ENCODE data around the gene NECAB2.

Gene NECAB2

GRCh38 chr16:83967091-83967490, 953 bp upstream of the NECAB2 start:
- no peak for DNase-seq (ENCODE audit: low spot score)

DNA sequence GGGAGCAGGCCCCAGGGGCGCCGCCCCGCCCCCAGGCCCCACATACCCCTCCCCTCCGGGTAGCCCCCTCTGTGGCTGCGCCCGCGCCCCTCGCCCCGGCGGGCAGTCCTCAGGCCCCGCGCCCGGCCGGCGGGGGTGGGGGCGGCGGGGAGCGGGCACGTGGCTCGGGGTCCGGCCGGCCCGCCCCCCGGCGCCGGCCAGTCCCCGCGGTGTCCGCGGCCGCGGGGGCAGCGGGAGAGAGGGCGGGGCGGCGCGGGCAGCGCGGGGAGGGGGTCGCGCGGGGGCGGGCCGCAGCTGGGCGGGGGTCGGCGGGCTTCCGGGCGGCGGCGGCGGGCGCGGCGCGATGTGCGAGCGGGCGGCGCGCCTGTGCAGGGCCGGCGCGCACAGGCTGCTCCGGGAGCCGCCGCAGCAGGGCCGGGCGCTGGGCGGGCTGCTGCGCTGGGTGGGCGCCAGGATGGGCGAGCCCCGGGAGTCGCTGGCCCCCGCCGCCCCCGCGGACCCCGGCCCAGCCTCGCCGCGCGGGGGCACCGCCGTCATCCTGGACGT, 335 bp downstream of the NECAB2 start:
- DNase-seq (ENCODE audit: low spot score): no peak

DNA sequence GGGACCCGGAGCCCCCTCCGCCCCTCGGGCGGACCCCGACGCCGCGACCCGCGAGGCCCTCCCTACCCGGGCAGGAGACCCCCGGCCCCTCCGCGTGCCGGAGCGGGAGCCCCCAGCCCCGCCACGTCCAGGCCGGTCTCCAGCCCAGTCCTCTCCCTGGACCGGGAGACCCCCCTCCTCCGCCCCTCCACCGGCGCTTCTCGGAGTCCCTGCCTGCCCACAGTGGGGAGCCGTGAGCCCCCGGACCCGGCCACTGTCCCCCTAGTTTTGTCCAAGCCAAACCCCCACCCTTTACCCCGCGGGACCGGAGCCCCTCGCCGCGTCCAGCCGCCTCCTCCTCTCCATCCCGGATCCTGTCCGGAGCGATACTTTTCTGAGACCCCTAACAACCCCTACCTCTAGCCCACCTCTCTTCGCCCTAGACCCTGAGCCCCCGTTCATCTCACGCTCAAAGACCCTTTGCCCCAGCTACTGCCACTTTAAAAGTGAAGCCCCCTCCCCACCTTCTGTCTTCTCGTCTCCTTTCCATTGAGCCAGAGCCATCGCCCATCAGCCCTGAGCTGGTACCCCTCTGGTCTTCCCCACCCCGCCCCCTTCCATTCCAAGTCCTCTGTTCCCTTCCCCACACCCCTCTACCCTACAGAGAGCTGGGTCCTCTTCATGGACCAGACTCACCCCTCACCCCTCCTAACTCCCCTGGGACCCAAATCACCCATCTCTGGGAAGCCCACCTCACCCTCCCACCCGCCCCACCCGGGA, 1.0 kb downstream of the NECAB2 start:
- no peak for DNase-seq (ENCODE audit: low spot score)

GRCh38 chr16:83969771-83970429, 1.9 kb downstream of the NECAB2 start:
- DNase-seq (ENCODE audit: low spot score): no peak

DNA sequence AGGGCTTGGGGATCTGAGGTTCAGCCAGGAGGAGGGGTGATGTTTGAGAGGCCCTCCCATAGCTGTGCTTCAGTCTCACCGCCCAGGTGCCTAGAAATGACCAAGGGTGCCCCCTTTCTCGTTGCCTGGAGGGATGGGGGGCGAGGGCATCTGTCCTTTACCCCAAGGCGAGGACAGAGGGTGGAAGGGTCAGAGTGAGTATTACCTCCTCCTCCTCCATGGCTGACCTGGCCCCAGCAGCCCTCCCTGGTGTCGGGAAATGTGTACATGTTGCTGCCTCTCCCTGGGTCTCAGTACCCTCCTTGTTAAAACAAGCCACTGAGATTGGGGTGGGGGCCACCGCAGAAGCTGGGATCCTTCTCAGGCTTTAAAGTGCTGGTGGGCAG, 2.4 kb downstream of the NECAB2 start:
- DNase-seq (ENCODE audit: low spot score): no peak

GRCh38 chr16:83971165-83972130, 3.4 kb downstream of the NECAB2 start:
- no peak for DNase-seq (ENCODE audit: low spot score)

DNA sequence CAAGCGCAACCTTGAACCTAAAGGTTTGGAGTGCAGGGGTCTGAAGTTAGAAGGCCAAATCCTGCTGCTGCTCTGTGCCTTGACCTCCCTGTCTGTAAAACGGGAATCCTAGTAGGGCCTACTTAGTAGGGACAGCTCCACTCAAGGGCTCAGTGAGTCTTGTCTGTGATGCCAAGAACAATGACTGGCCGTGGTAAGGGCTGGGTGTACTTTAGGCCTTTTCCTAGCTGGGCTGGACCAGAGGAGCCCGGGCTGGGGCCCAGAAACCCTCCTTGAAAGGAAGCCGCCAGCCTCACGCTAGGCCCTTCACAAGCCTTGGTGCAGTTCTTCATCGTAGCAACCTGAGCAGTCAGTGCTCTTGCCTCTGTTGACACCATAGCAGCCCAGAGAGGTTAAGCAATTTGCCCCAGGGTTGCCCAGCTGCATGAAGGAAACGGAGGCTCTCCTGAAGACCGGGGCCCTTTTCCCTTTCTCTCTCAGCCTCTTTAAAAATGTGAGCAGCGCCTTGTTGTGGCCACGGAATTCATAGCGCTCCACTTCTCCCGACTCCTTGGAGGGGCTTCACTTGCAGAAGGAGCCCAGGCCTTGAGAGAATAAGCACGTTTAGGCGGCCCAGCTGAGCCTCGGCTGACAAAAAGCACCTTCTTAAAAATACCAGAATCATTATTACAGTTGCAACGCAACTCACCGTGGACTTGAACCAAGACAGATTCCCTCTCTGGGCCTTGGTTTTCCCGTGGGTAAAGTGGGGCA, 4.4 kb downstream of the NECAB2 start:
- no peak for DNase-seq (ENCODE audit: low spot score)

- DNase-seq (ENCODE audit: low spot score): no peak
These were observed 5.0 kb downstream of the NECAB2 start for GRCh38 chr16:83973077-83973476.

DNA sequence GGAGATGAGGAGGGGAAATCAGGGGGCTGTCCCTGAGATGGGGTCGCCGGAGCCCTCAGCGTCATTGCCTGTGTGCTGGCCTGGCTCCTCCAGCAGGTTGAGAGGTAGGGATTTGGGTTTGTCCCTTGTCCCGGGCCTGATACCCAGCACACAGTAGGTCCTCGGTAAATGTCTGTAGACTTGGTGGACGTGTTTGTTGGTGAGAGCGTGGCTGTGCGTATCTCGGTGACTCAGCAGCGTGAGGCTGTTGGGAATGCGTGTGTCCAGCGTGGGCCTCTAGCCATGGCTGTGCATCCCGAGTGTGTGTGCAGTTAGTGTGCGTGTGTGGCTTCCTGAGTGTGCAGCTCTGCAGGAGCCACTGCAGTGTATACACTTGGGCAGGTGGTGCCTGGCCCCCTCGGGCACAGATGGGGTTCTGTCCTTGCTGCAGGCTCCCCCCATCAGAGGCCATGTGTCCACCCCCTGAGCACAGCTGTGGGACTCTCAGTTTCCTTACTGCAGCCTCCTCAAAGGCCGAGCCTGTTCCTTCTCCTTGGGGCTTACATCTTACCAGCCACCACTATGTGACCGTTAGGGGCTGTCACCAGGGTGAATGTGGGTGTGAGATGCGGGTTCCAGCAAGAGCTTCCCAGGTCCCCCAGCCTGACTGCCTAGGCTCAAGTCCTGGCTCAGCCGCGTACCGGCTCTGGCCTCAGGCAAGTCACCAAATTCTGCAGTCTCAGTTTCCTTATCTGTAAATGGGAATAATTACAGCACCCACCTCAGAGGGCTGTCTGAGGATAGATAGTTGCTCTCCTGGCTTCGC, 5.7 kb downstream of the NECAB2 start:
- DNase-seq (ENCODE audit: low spot score): no peak

- no peak for DNase-seq (ENCODE audit: low spot score)
These were observed 6.4 kb downstream of the NECAB2 start for GRCh38 chr16:83974475-83974874.

DNA sequence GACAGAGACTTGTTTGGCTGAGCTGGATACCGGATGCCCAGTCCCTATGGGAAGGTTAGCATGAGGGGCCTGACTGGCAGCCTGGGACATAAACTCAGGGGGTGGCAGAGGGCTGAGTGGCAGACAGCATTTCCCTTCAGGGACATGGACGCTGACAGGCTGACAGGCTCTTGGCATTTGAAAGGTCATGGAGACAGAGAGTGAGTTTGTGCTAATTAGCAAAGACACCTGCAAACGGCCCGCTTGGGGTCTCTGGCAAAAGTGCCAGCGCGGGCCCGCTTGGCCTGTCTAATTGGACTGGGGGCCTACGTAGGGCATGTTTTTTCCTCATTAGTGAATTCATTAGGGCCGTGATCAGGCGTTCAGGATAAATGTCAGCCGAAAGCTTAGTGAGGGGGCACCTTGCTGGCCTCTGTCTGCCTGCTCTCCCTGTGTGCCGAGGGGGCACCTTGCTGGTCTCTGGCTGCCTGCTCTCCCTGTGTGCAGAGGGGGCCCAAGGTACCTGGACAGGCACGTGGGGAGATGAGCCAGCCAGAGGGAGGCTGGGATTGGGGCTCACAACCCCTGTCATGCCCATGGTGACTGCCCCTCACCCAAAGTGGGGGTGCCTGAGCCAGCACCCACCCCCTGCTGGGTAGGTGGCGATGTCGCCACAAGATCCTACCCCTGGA, 7.7 kb downstream of the NECAB2 start:
- no peak for DNase-seq (ENCODE audit: low spot score)

GRCh38 chr16:83977056-83977815, 9.2 kb downstream of the NECAB2 start:
- DNase-seq (ENCODE audit: low spot score): no peak

DNA sequence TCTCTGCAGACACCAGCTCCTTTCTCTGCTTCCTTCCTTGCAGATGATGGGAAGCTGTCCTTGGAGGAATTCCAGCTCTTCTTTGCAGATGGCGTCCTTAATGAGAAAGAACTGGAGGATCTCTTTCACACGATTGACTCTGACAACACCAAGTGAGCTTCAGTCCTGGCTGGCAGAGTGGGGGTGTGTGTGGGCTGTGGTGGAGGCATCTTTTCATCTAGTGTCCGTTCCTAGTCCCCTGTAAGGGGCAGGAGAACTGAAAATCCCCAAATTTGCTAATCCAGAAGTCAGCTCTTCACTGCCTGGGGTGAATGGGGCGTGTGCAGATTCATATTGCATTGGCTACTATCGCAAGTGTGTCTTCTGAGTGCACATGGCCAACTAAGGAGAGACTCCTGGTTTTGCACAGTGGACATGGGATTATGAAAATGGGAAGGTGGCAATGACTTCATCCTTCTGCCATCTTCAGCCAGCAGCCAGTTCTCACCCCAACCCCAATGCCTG, 10.4 kb downstream of the NECAB2 start:
- no peak for DNase-seq (ENCODE audit: low spot score)

GRCh38 chr16:83979441-83979840, 11.4 kb downstream of the NECAB2 start:
- DNase-seq (ENCODE audit: low spot score): no peak

- DNase-seq (ENCODE audit: low spot score): no peak
These were observed 12.8 kb downstream of the NECAB2 start for GRCh38 chr16:83980794-83981193.

DNA sequence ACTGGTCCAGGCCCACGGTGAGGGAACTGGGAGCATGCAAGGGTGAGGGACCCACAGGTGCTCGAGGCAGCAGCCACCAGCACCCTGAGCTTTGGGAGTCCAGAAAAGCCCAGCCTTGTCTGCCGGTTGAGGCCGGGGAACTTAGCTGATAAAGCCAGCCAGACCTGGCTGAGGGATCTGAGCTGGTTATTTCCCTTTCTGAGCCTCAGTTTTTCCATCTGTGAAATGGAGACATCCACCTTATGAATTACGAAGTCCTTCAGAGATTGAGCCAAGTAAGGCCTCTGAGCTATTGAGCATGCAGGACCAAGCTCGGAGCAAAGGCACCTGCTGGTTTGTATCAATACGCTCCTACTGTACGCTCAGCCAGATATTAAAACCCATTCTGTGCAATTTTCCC, 13.8 kb downstream of the NECAB2 start:
- no peak for DNase-seq (ENCODE audit: low spot score)

GRCh38 chr16:83983491-83983890, 15.4 kb downstream of the NECAB2 start:
- DNase-seq (ENCODE audit: low spot score): no peak

DNA sequence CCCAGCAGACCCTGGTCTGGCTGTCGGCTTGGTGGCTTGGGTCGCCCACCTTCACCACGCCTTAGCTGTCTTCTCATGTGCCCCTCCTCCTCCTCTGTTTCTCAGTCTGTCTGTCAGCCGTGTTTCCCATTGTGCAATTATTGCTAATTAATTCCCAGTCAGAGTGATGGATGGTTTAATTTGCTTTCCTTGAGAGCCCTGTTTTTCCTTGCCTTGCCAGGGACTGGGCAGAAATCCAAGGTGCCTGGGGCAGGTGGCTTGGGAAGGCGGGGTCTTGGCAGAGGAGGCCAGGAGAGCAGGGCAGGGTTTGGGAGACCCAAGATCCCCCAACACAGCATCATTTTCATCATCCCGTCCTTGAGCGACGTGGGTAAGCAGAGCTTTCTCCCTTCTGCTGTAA, 21.3 kb downstream of the NECAB2 start:
- no peak for DNase-seq (ENCODE audit: low spot score)

GRCh38 chr16:83990492-83990891, 22.4 kb downstream of the NECAB2 start:
- no peak for DNase-seq (ENCODE audit: low spot score)

All from activated CD4-positive, alpha-beta T cell treated with anti-CD3 and anti-CD28 coated beads, Interleukin-2, Interleukin-4, amounts not matched to agents 100 ng/mL and 50 ng/mL, durations not matched to agents 16 hours and 8 hours (primary cell).